ENCODE results near the gene BTBD2.

BTBD2 gene

GRCh38 chr19:2044709-2045500 is 29.4 kb upstream of the BTBD2 start:
- Histone ChIP-seq H3K9me3 (ENCODE audit: control insufficient read depth in 2 of 2, low read length in 2 of 2) (no peaks in the 10 kb centered on the region), H3K4me1 (ENCODE audit: control insufficient read depth, insufficient read depth, low read length) (peaks cover 87% of the 10 kb centered on the region), H3K4me3 (ENCODE audit: low read length in 2 of 2) (no peak overlapping the region), H3K27ac (ENCODE audit: low read length) (peak overlapping the region; percentile 37), H3K9ac (ENCODE audit: low read length in 2 of 2) (no peak overlapping the region), H3K36me3 (ENCODE audit: control insufficient read depth in 2 of 2, insufficient read depth in 2 of 2, low read length in 2 of 2) (peaks cover 21 to 22% of the 10 kb centered on the region in 2 donors), H3K27me3 (ENCODE audit: control insufficient read depth in 1 of 2, insufficient read depth in 2 of 2, low read length in 2 of 2) (no peaks in the 10 kb centered on the region)

GRCh38 chr19:2043961-2044708 is 28.6 kb upstream of the BTBD2 start:
- Histone ChIP-seq H3K27ac (ENCODE audit: low read length) (peak overlapping the region; percentile 37), H3K9me3 (ENCODE audit: control insufficient read depth in 2 of 2, low read length in 2 of 2) (no peaks in the 10 kb centered on the region), H3K4me3 (ENCODE audit: low read length in 2 of 2) (no peak overlapping the region), H3K36me3 (ENCODE audit: control insufficient read depth in 2 of 2, insufficient read depth in 2 of 2, low read length in 2 of 2) (peaks cover 21 to 26% of the 10 kb centered on the region in 2 donors), H3K4me1 (ENCODE audit: control insufficient read depth, insufficient read depth, low read length) (peaks cover 80% of the 10 kb centered on the region), H3K9ac (ENCODE audit: low read length in 2 of 2) (no peak overlapping the region), H3K27me3 (ENCODE audit: control insufficient read depth in 1 of 2, insufficient read depth in 2 of 2, low read length in 2 of 2) (no peaks in the 10 kb centered on the region)

- peak overlapping the region; percentile 86 for H3K27ac ChIP-seq (ENCODE audit: low read length)
- no peaks in the 10 kb centered on the region for H3K27me3 ChIP-seq (ENCODE audit: control insufficient read depth in 1 of 2, insufficient read depth in 2 of 2, low read length in 2 of 2)
- peaks cover 71% of the 10 kb centered on the region for H3K4me1 ChIP-seq (ENCODE audit: control insufficient read depth, insufficient read depth, low read length)
- H3K4me3 ChIP-seq (ENCODE audit: low read length in 2 of 2), result no peak overlapping the region
- H3K36me3 ChIP-seq (ENCODE audit: control insufficient read depth in 2 of 2, insufficient read depth in 2 of 2, low read length in 2 of 2), result peaks cover 21 to 26% of the 10 kb centered on the region in 2 donors
- no peaks in the 10 kb centered on the region for H3K9me3 ChIP-seq (ENCODE audit: control insufficient read depth in 2 of 2, low read length in 2 of 2)
- peak overlapping the region in 1 of 2 donors; percentile 13 for H3K9ac ChIP-seq (ENCODE audit: low read length in 2 of 2)
Measured at GRCh38 chr19:2043251-2043641, 27.7 kb upstream of the BTBD2 start.

GRCh38 chr19:2042485-2043250 is 27.2 kb upstream of the BTBD2 start:
- Histone ChIP-seq H3K9ac (ENCODE audit: low read length in 2 of 2) (peak overlapping the region; percentile 58 to 62), H3K4me1 (ENCODE audit: control insufficient read depth, insufficient read depth, low read length) (peaks cover 65% of the 10 kb centered on the region), H3K27ac (ENCODE audit: low read length) (peak overlapping the region; percentile 86), H3K36me3 (ENCODE audit: control insufficient read depth in 2 of 2, insufficient read depth in 2 of 2, low read length in 2 of 2) (peaks cover 21 to 26% of the 10 kb centered on the region in 2 donors), H3K27me3 (ENCODE audit: control insufficient read depth in 1 of 2, insufficient read depth in 2 of 2, low read length in 2 of 2) (no peaks in the 10 kb centered on the region), H3K9me3 (ENCODE audit: control insufficient read depth in 2 of 2, low read length in 2 of 2) (no peaks in the 10 kb centered on the region), H3K4me3 (ENCODE audit: low read length in 2 of 2) (peak overlapping the region; percentile 40 to 66)

GRCh38 chr19:2041683-2042484 is 26.4 kb upstream of the BTBD2 start:
- H3K36me3 ChIP-seq (ENCODE audit: control insufficient read depth in 2 of 2, insufficient read depth in 2 of 2, low read length in 2 of 2), result peaks cover 20 to 26% of the 10 kb centered on the region in 2 donors
- H3K27me3 ChIP-seq (ENCODE audit: control insufficient read depth in 1 of 2, insufficient read depth in 2 of 2, low read length in 2 of 2), result no peaks in the 10 kb centered on the region
- H3K9ac ChIP-seq (ENCODE audit: low read length in 2 of 2), result peak overlapping the region; percentile 69
- peak overlapping the region; percentile 47 to 70 for H3K4me3 ChIP-seq (ENCODE audit: low read length in 2 of 2)
- H3K4me1 ChIP-seq (ENCODE audit: control insufficient read depth, insufficient read depth, low read length), result peaks cover 57% of the 10 kb centered on the region
- H3K27ac ChIP-seq (ENCODE audit: low read length), result peak overlapping the region; percentile 89
- H3K9me3 ChIP-seq (ENCODE audit: control insufficient read depth in 2 of 2, low read length in 2 of 2), result no peaks in the 10 kb centered on the region

GRCh38 chr19:2041433-2041682 is 25.8 kb upstream of the BTBD2 start:
- peak overlapping the region; percentile 89 for H3K27ac ChIP-seq (ENCODE audit: low read length)
- no peaks in the 10 kb centered on the region for H3K9me3 ChIP-seq (ENCODE audit: control insufficient read depth in 2 of 2, low read length in 2 of 2)
- H3K4me3 ChIP-seq (ENCODE audit: low read length in 2 of 2), result peak overlapping the region; percentile 27 to 70
- peak overlapping the region; percentile 69 for H3K9ac ChIP-seq (ENCODE audit: low read length in 2 of 2)
- H3K27me3 ChIP-seq (ENCODE audit: control insufficient read depth in 1 of 2, insufficient read depth in 2 of 2, low read length in 2 of 2), result no peaks in the 10 kb centered on the region
- peaks cover 15 to 26% of the 10 kb centered on the region in 2 donors for H3K36me3 ChIP-seq (ENCODE audit: control insufficient read depth in 2 of 2, insufficient read depth in 2 of 2, low read length in 2 of 2)
- peaks cover 52% of the 10 kb centered on the region for H3K4me1 ChIP-seq (ENCODE audit: control insufficient read depth, insufficient read depth, low read length)

GRCh38 chr19:2040647-2041432 is 25.3 kb upstream of the BTBD2 start:
- H3K36me3 ChIP-seq (ENCODE audit: control insufficient read depth in 2 of 2, insufficient read depth in 2 of 2, low read length in 2 of 2), result peaks cover 14 to 24% of the 10 kb centered on the region in 2 donors
- H3K9me3 ChIP-seq (ENCODE audit: control insufficient read depth in 2 of 2, low read length in 2 of 2), result no peaks in the 10 kb centered on the region
- peak overlapping the region; percentile 89 for H3K27ac ChIP-seq (ENCODE audit: low read length)
- H3K4me3 ChIP-seq (ENCODE audit: low read length in 2 of 2), result peak overlapping the region; percentile 27 to 70
- H3K27me3 ChIP-seq (ENCODE audit: control insufficient read depth in 1 of 2, insufficient read depth in 2 of 2, low read length in 2 of 2), result no peaks in the 10 kb centered on the region
- peaks cover 48% of the 10 kb centered on the region for H3K4me1 ChIP-seq (ENCODE audit: control insufficient read depth, insufficient read depth, low read length)
- peak overlapping the region; percentile 69 for H3K9ac ChIP-seq (ENCODE audit: low read length in 2 of 2)

- Histone ChIP-seq H3K4me3 (ENCODE audit: low read length in 2 of 2) (no peak overlapping the region), H3K27me3 (ENCODE audit: control insufficient read depth in 1 of 2, insufficient read depth in 2 of 2, low read length in 2 of 2) (no peaks in the 10 kb centered on the region), H3K36me3 (ENCODE audit: control insufficient read depth in 2 of 2, insufficient read depth in 2 of 2, low read length in 2 of 2) (peaks cover 12 to 21% of the 10 kb centered on the region in 2 donors), H3K9me3 (ENCODE audit: control insufficient read depth in 2 of 2, low read length in 2 of 2) (peaks cover 0 to 5% of the 10 kb centered on the region in 2 donors), H3K27ac (ENCODE audit: low read length) (peak overlapping the region; percentile 89), H3K4me1 (ENCODE audit: control insufficient read depth, insufficient read depth, low read length) (peaks cover 41% of the 10 kb centered on the region), H3K9ac (ENCODE audit: low read length in 2 of 2) (no peak overlapping the region)
Measured at GRCh38 chr19:2039959-2040646, 24.6 kb upstream of the BTBD2 start.

- no peaks in the 10 kb centered on the region for H3K27me3 ChIP-seq (ENCODE audit: control insufficient read depth in 1 of 2, insufficient read depth in 2 of 2, low read length in 2 of 2)
- no peak overlapping the region for H3K9ac ChIP-seq (ENCODE audit: low read length in 2 of 2)
- H3K4me1 ChIP-seq (ENCODE audit: control insufficient read depth, insufficient read depth, low read length), result peaks cover 34% of the 10 kb centered on the region
- peak overlapping the region; percentile 18 for H3K27ac ChIP-seq (ENCODE audit: low read length)
- peaks cover 0 to 5% of the 10 kb centered on the region in 2 donors for H3K9me3 ChIP-seq (ENCODE audit: control insufficient read depth in 2 of 2, low read length in 2 of 2)
- H3K4me3 ChIP-seq (ENCODE audit: low read length in 2 of 2), result no peak overlapping the region
- peaks cover 7 to 17% of the 10 kb centered on the region in 2 donors for H3K36me3 ChIP-seq (ENCODE audit: control insufficient read depth in 2 of 2, insufficient read depth in 2 of 2, low read length in 2 of 2)
Measured at GRCh38 chr19:2039089-2039958, 23.8 kb upstream of the BTBD2 start.

Measured in stomach smooth muscle (tissue), 2 donors.